CD1c-positive myeloid dendritic cell (primary cell): Measurements from ENCODE around the gene MED13L.

Experiments
- DNase-seq: peaks from one replicate; pipeline ENCODE4 v3.0.0-alpha.2; 2016; ENCODE audit errors: extremely low spot score

MED13L gene

GRCh38 chr12:115910057-115910456 lies 367.4 kb downstream of the MED13L start:
- DNase-seq = no peak
